ENCODE results near the gene CPZ. TPM values are rescaled to one million over a fixed set of nuclear protein-coding genes. Genes with fewer than 3 reads are reported as not detected.
A peak's percentile ranks its signal among the peaks of the same experiment; 100 is the strongest.

CPZ gene
- total RNA-seq, 1 experiment from 2014 or later = 13.2 TPM

DNA sequence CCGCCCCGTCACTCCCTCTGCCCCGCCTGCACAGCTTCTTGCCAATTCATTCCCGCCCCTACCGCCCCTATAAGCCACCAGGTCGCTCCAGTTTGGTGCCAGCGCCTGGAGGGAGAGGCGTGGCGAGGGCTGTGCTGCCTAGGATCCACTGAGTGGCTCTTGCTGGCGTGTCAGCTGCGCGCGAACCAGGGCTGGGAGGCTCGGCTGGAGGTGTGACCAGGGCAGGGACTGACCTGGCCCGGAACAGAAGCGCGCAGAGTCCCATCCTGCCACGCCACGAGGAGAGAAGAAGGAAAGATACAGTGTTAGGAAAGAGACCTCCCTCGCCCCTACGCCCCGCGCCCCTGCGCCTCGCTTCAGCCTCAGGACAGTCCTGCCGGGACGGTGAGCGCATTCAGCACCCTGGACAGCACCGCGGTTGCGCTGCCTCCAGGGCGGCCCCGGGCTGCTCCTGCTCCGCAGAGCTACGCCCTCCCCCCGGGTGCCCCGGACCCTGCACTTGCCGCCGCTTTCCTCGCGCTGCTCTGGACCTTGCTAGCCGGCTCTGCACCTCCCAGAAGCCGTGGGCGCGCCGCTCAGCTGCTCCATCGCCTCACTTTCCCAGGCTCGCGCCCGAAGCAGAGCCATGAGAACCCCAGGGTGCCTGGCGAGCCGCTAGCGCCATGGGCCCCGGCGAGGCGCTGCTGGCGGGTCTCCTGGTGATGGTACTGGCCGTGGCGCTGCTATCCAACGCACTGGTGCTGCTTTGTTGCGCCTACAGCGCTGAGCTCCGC lies 12.1 kb upstream of the CPZ start, which contains the start of gene GPR78:
Gene GPR78 (plus strand): TSS at position 72 of the 773 bp plus-strand sequence. CDS start 591 bp downstream, at position 663.
- DNase-seq (ENCODE audit: low read depth) = no peak

DNA sequence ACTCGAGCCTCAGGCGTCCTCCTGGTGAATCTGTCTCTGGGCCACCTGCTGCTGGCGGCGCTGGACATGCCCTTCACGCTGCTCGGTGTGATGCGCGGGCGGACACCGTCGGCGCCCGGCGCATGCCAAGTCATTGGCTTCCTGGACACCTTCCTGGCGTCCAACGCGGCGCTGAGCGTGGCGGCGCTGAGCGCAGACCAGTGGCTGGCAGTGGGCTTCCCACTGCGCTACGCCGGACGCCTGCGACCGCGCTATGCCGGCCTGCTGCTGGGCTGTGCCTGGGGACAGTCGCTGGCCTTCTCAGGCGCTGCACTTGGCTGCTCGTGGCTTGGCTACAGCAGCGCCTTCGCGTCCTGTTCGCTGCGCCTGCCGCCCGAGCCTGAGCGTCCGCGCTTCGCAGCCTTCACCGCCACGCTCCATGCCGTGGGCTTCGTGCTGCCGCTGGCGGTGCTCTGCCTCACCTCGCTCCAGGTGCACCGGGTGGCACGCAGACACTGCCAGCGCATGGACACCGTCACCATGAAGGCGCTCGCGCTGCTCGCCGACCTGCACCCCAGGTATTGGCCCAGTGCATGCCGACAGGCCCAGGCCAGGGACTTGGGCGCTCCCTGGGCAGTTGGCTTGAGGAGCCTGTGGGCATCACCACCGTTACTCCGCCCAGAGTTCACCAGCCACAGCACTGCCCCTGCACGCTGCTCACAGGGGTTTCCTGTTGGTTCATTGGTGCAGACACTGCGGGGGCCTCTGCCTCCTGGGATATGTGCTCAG lies 11.3 kb upstream of the CPZ start:
- DNase-seq (ENCODE audit: low read depth) = no peak

DNA sequence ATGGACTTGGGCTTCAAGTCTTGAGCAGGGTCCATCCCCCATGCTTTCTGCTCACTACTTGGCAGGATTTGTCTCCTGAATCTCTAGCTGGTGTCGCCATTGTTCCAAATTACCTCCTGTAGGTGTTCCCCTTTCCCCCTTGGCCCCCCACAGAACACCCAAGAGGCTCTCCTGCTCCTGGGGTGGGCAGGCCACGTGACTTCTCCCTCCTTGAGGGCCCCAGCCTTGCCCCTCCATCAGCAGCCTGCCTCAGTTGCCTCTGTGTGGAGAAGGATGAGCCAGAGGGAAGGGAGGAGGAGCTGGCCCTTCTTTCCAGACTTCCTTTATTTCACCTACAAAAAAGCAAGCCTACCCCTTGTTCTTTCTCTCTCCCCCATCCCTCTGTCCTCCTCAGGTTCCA lies 10.5 kb upstream of the CPZ start:
- no peak for DNase-seq (ENCODE audit: low read depth)

DNA sequence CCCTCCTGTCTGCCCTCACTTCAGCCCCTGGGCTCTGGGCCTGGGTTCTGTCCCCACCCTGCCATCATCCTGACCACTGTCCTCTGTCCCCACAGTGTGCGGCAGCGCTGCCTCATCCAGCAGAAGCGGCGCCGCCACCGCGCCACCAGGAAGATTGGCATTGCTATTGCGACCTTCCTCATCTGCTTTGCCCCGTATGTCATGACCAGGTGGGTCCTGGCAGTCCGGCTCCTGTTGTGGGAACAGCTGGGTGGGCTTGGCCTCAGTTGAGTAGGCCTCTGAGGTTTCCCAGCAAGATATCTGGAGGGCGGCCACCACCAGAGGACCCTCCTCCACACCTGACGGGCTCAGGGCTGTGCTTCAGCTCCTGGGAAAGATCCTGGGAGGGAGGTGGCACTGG lies 10.1 kb upstream of the CPZ start:
- DNase-seq (ENCODE audit: low read depth) = no peak

DNA sequence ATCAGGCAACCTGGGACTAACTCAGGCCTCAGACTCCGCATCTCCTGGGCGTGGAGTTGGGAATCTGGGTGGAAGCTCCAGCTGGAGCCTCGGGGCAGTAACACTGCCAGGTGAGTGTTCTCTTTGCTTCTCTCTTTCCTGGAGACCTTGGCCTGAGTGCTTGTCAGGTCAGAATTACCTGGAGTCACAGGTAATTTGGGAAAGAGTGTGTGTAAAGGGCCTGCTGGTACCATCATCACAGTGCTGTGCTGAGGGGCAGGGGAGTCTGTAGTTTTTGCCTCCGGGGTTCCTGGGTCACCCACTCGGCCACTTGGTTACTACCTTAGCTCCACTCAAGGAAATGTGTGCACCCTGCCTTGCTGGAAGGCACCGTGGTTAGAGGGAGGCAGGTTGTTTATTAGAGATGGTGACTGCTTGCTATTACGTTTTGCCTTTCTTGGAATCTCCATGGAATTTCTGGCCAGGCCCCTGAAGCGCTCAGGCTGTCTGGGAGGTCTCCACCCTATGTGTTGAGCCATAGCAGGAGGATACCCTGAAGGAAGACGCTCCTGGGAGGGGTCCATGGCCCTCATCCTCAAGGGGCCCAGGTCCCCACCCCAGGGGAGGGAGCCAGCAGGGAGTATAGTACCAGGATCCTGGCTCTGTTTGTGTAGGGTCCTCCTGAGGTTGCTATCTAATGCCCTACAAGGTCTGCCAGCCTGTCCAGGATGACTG lies 9.5 kb upstream of the CPZ start:
- DNase-seq (ENCODE audit: low read depth) = no peak

DNA sequence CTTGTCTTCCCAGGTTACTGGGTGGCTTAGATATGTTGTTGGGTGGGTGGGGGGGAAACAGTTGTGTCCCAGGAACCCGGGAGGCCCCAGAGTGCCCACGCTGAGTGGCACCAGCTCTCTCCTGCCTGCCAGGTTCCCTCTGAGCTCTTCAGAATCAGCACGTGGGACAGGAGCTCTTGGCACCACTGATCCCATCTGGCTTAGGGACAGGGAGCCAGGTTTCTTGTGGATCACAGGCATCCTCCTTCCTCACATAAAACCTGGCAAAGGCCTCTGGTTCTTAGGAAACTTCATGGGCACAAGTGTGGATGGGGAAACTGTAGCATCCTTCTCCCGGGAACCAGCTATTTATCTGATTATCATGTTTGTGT lies 8.9 kb upstream of the CPZ start:
- DNase-seq (ENCODE audit: low read depth) = no peak

DNA sequence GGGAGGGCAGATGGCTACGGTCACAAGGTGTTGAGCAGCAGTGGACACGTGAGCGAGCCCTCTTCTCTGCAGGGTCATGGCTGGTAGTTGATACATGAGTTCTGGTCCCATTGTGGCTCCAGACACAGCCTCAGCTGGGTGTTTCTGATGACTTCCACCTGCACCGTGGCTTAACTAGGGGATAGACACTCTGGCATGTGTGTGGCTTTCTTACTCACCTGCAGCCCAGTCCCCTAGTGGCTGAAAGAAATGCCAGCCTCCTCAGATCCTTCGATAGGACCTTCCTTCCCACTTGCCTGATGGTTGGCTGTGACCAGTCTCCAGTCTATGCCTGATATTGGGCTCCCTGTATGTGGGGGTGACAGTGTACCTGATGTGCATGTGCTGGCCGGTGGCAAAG lies 7.4 kb upstream of the CPZ start:
- DNase-seq (ENCODE audit: low read depth) = peak; percentile 25

DNA sequence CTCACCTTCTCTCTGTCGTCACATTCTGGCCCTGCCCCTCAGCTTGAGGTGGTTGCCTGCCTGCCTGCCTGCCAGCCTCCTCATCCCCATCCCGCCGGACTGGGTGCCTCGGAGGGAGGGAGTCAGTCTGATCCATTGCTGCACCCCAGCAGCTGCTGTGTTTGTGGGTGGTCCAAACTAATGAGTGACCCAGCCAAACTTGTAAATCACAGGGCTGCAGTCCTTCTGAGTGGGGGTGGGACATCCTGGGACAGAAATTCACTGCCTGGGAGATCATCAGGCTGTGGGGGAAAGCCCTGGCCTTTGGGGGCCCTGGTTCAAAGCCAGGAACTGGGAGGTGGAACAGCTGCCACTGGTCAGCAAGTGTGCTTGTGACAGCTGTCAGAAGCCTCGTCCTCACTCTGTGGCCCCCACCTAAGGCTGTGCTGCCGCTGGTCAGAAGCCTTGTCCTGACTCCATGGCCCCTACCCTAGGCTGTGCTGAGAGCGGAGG lies 6.8 kb upstream of the CPZ start:
- no peak for DNase-seq (ENCODE audit: low read depth)

DNA sequence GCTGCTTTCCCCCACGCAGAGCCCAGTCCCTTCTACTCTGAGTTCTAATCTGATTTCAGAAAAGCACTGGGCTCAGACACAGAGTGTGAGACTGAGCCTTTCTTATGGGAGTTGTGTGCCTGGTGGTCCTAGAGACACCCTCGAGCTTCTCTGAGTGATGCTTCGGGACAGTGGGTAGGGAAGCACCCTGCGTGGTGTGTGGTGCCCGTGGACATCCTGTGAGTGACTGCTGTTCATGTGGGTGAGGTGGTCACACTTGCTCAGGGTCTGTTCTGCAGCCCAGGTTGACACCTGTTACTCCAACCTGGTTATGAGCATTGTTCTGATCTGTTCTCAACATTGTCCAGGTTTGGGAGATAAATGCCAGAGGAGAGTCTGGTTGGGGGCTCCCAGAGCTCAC lies 6.3 kb upstream of the CPZ start:
- no peak for DNase-seq (ENCODE audit: low read depth)

DNA sequence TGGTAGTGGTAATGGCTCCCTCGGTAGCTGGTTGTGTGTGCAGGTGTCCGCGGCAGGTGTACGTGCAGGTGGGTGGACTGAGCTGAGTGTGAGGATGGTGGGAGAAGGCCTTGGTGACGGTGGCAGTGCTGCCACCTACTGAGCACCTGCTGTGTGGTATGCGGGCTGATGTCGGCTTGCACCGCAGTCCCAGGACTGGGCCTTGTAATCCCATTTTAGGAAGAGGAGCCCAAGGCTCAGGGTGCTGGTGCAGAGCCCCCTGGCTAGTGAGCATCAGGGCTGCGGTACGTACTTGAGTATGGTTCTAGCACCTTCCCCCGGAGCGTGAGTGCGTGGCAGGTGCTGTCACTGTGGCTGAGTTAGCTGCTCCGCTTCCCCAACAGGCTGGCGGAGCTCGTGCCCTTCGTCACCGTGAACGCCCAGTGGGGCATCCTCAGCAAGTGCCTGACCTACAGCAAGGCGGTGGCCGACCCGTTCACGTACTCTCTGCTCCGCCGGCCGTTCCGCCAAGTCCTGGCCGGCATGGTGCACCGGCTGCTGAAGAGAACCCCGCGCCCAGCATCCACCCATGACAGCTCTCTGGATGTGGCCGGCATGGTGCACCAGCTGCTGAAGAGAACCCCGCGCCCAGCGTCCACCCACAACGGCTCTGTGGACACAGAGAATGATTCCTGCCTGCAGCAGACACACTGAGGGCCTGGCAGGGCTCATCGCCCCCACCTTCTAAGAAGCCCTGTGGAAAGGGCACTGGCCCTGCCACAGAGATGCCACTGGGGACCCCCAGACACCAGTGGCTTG lies 5.7 kb upstream of the CPZ start:
- DNase-seq (ENCODE audit: low read depth) = no peak

DNA sequence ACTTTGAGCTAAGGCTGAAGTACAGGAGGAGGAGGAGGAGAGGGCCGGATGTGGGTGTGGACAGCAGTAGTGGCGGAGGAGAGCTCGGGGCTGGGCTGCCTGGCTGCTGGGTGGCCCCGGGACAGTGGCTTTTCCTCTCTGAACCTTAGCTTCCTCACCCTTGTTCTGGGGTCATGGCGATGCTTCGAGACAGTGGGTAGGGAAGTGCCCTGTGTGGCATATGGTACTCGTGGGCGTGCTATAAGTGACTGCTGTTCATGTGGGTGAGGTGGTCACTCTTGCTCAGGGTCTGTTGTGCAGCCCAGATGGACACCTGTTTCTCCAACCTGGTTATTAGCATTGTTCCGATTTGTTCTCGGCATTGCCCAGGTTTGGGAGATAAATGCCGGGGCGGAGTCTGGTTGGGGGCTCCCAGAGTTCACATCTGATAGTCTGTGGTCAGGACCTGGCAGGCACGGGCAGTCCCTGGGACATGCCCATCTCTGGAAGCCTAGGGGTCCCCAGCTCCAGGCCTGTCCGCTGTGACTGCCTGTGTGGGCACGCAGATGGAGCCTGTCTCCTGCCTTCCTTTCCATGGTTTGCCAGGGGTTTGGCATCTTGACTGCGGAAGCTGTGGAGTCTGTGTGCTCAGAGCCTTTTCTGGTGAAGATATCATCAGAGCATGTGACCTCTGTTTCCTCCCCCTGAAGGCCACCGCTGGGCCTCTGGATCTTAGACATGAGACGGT lies 4.9 kb upstream of the CPZ start:
- no peak for DNase-seq (ENCODE audit: low read depth)

DNA sequence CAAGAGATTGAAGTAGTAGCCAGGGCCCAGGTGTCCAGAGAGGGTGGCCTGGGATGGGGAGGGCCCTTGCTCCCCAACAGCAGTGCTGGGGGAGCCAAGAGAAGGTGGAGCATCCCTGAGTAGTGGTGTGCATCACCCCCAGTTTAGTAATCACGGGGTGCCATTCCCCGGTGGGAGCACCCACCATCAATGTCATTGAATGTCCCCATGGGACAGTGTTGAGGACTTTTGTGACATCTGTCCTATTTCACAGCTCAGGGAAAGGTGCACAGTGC lies 4.4 kb upstream of the CPZ start:
- DNase-seq (ENCODE audit: low read depth) = no peak

DNA sequence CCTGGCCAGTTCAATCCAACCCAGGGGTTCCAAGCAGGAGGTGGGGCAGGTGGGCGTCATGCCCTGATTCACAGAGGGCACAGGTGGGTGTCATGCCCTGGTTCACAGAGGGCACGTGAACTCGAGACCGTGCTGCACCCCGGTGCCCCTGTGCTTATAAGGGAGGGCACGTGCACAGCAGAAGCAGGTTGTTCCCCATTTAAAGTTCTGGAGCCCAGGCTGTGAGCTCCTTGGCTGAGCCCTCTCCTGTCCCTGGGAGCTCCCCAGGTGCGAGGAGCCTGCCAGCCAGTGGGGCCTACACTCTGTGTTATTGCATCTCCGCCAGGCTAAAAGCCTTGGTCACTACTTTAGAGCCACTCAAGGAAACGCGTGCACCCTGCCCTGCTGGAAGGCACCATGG lies 3.2 kb upstream of the CPZ start:
- no peak for DNase-seq (ENCODE audit: low read depth)

DNA sequence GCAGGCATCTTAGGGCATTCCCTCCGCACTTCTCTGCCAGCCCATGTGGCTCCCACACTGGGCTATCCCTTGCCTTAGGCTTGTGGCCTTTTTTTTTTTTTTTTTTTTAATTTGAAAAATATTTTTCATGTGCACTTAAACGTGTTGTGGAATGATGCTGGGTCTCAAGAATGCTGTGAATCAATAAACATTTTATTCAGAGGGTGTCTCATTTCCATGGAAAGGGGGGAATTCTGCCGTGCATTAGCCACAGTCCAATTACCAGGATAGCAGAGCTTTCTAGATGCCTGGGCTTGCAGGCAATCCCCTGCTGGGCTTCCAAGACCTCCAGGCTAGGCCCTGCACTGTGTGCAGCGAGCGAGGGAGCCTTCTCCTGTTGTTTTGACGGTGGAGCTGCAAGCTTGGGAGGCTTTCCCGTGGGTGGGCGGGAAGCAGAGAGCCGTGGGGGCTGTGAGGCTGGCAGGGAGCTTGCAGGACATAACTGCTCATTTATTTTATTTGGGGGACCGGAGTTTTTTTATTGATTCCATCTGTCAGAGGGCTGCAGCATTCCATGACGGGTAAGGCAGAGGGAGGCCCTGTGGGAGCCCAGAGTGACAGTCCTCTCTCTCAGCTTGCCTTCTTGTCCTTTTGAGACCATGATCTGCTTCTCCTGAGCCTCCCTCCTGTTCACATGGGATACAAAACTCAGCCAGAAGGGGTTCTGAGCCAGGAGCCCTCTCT lies 2.6 kb upstream of the CPZ start:
- DNase-seq (ENCODE audit: low read depth) = peak; percentile 69

DNA sequence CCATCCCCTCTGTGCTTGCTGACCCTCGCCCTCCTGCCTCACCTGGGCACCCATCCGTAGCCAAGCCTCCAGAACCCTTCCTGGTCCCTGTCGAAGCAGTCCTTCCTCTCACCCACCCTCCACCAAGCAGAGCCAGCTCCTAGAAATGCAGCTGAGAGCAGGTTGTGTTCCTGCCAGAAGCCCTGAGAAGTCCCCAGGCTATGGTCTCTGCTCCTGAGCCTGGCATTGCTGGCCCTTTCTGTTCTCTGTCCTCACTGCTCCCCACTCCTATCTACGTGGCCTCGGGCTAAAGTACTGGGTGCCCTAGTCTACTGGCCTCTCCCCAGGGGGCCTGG lies 2.1 kb upstream of the CPZ start:
- DNase-seq (ENCODE audit: low read depth) = peak; percentile 32

DNA sequence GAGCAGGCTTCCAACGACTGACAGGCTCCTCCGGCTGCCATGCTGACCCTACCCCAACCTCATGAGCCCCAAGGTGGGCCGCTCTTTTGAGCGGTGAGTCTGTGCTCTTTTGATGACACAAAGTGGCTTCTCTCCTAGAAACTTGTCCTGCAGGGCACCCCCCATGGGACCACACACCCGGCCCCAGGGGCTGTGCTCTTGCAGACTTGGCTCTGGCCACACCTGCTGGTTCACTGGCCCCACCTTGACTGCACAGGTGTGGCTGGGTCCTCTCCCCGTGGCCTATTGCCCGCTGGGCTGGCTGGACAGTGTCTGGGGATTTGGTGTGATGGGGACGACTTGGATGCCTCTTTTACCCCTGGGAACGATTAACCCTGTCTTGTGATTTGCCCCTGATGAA lies 1.5 kb upstream of the CPZ start:
- DNase-seq (ENCODE audit: low read depth) = no peak

DNA sequence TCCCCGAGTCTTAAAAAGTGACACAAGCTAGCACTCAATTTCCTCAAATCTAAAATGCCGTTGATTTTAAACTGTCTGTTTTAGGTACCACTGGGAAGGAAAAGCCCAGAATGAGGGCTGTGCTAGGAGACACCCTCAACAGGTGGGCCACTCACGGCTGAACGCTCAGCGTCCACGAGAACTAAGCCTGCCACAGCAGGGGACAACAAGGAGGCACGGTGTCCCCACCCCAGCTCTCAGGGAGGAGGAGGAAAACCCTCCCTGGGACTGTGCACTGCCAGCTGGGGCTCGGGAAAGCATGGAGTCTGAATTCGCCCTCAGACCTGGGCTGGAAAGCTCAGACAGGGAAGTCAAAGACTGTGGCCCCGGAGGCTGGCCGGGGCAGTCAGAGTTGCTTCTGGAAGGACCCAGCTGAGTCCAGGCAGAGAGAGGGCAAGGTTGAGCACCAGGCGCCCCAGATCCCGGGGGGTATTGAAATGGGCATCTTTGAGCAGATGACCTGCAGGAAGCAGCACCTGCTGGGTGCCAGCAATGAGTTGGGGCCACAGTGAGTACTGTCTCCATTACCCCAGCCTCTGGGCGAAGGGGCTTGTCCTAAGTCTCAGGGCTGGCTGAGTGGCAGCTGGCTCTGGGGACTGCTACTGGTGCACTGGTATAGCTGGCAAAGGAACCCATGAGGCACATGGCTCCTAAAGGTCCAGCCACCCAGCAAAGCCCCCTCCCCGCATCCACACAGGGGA lies 769 bp upstream of the CPZ start:
- DNase-seq (ENCODE audit: low read depth) = no peak

DNA sequence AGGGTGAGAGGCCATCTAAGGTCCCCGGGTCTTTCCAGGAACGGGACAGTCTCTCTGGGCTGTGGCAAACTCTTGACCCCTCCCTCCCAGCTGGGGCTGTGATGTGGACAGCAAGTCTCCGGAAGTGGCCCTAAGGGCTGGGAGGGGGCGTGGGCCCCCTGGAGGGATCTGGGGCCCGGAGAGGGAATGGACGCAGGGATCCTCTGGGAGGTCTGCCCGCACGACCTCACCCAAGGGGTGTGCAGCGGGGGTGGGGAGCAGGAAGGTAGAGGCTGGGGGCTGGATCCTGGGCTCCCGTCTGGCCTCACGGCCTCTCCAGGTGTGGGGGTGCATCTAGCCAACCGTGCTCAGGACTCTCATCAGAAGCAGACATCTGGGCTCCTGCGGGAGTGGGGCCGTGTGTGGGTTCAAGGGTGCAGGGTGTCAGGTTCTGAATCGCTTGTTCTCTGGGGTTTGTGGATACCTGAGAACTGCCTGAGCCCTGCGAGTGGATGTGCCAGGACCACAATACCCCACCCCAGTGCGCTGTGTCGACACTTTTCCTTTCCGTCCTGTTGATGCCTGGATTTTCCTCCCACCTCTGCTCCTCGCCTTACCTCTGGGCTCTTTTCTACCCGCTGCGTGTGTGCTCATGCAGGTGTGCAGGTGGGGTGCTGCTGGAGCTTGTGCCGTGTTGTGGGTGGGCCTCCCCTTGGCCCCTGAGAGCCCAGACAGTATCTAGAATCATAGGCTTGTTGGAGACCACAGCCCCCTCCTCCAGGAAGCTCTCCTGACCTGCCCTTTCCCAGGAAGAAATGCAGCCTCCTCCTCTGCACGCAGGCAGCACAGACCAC lies 915 bp downstream of the CPZ start:
- DNase-seq (ENCODE audit: low read depth) = peak; percentile 25

Data from M059J (cell line).